IMR-90 (cell line): ENCODE measurements around the gene PHACTR3. TPM values are rescaled to one million over a fixed set of nuclear protein-coding genes. Genes with fewer than 3 reads are reported as not detected.

Experiments used
- ATAC-seq: fragments of 200-7000 bp; cut with Tn5 transposase; 2 replicates; pipeline ENCODE4 v1.9.1; 2020; ENCODE audit warnings: low read depth, mild to moderate bottlenecking, moderate library complexity
- BruUV-seq: library from RNA; stranded (reverse); fragments of 400-500 nt; replicated peaks from 2 replicates; lab custom pipeline; 2021; lab: Mats Ljungman, UMichigan
- CTCF ChIA-PET: fragments of 300-600 bp; formaldehyde crosslinking; extraction: SDS; loops from one replicate; lab custom pipeline; 2021; ENCODE audit warnings: antibody characterized with exemption; lab: Yijun Ruan, JAX
- POLR2A ChIA-PET: fragments of 300-600 bp; sonication (Branson Sonifier 250); formaldehyde crosslinking; loops from one replicate; lab custom pipeline; 2022; ENCODE audit warnings: antibody characterized with exemption; ENCODE audit not compliant: unreplicated experiment; lab: Charles Lee
- DNase-seq: peaks from one replicate; pipeline ENCODE4 v3.0.0; 2013
- H2AFZ ChIP-seq: replicated peaks from 2 replicates; pipeline ENCODE3; 2013; ENCODE audit warnings: low read length, mild to moderate bottlenecking; ENCODE audit not compliant: poor library complexity
- H2AK5ac ChIP-seq: 2 replicates; pipeline ENCODE4 v1.6.1; 2013; ENCODE audit warnings: low read depth, low read length, inconsistent platforms
- H2AK9ac ChIP-seq: replicated peaks from 2 replicates; pipeline ENCODE3; 2013; ENCODE audit warnings: mild to moderate bottlenecking, low read depth, low read length, moderate library complexity; ENCODE audit not compliant: poor library complexity
- H2BK120ac ChIP-seq: 2 replicates; pipeline ENCODE4 v1.6.1; 2013; ENCODE audit warnings: low read depth, low read length, inconsistent platforms
- H2BK15ac ChIP-seq: 3 replicates; pipeline ENCODE4 v1.6.1; 2013; ENCODE audit warnings: low read depth, low read length, inconsistent platforms
- H2BK20ac ChIP-seq: 2 replicates; pipeline ENCODE4 v1.6.1; 2013; ENCODE audit warnings: low read depth, mild to moderate bottlenecking, inconsistent platforms, low read length, moderate library complexity
- H2BK5ac ChIP-seq: 2 replicates; pipeline ENCODE4 v1.6.1; 2013; ENCODE audit warnings: mild to moderate bottlenecking, low read depth, low read length, inconsistent platforms; ENCODE audit not compliant: poor library complexity, severe bottlenecking
- H3K14ac ChIP-seq: replicated peaks from 2 replicates; pipeline ENCODE4 v1.6.1; 2013; ENCODE audit warnings: low read depth, low read length, inconsistent platforms
- H3K18ac ChIP-seq: 2 replicates; pipeline ENCODE4 v1.6.1; 2013; ENCODE audit warnings: low read depth, low read length, control low read depth
- H3K23ac ChIP-seq: 2 replicates; pipeline ENCODE4 v1.6.1; 2013; ENCODE audit warnings: low read depth, low read length, inconsistent platforms
- H3K27ac ChIP-seq: 2 replicates; pipeline ENCODE4 v1.5.1; 2013; ENCODE audit warnings: mild to moderate bottlenecking, control low read depth, low read length; ENCODE audit not compliant: insufficient read depth
- H3K27me3 ChIP-seq: 2 replicates; pipeline ENCODE4 v1.6.1; 2013; ENCODE audit warnings: low read length; ENCODE audit not compliant: control insufficient read depth, insufficient read depth
- H3K36me3 ChIP-seq: 2 replicates; pipeline ENCODE4 v1.6.1; 2013; ENCODE audit warnings: low read length, mixed read lengths; ENCODE audit not compliant: control insufficient read depth, insufficient read depth
- H3K4ac ChIP-seq: 2 replicates; pipeline ENCODE4 v1.6.1; 2013; ENCODE audit warnings: low read depth, low read length, inconsistent platforms
- H3K4me1 ChIP-seq: 2 replicates; pipeline ENCODE4 v1.6.1; 2013; ENCODE audit warnings: low read length, mixed read lengths; ENCODE audit not compliant: control insufficient read depth, insufficient read depth
- H3K4me2 ChIP-seq: 2 replicates; pipeline ENCODE4 v1.6.1; 2013; ENCODE audit warnings: low read depth, mild to moderate bottlenecking, control low read depth, low read length, moderate library complexity
- H3K4me3 ChIP-seq: 2 replicates; pipeline ENCODE4 v1.5.1; 2013; ENCODE audit warnings: low read depth, mild to moderate bottlenecking, control low read depth, low read length, moderate library complexity; ENCODE audit not compliant: insufficient read depth
- H3K56ac ChIP-seq: 2 replicates; pipeline ENCODE4 v1.6.1; 2013; ENCODE audit warnings: low read length, inconsistent platforms; ENCODE audit not compliant: insufficient read depth; ENCODE audit errors: extremely low read depth
- H3K79me1 ChIP-seq, 2 experiments: 2 replicates each; pipeline ENCODE4 v1.6.1; 2013; ENCODE audit warnings: low read length in 2 of 2, inconsistent platforms in 1 of 2, low read depth in 1 of 2
- H3K9ac ChIP-seq: 2 replicates; pipeline ENCODE4 v1.6.1; 2013; ENCODE audit warnings: low read depth, low read length, control low read depth
- H3K9me1 ChIP-seq: 2 replicates; pipeline ENCODE4 v1.6.1; 2013; ENCODE audit warnings: low read length, inconsistent platforms; ENCODE audit not compliant: insufficient read depth
- H3K9me3 ChIP-seq: 2 replicates; pipeline ENCODE4 v1.6.1; 2013; ENCODE audit warnings: low read length; ENCODE audit not compliant: control insufficient read depth, insufficient read depth
- H4K20me1 ChIP-seq: 2 replicates; pipeline ENCODE4 v1.6.1; 2013; ENCODE audit warnings: low read length, inconsistent platforms; ENCODE audit not compliant: insufficient read depth
- H4K5ac ChIP-seq: 2 replicates; pipeline ENCODE4 v1.6.1; 2013; ENCODE audit warnings: mild to moderate bottlenecking, low read depth, low read length, control low read depth
- H4K8ac ChIP-seq, 2 experiments: 2 replicates each; pipeline ENCODE4 v1.6.1; 2013; ENCODE audit warnings: low read depth in 2 of 2, low read length in 2 of 2, control low read depth in 1 of 2, inconsistent platforms in 1 of 2
- H4K91ac ChIP-seq: 2 replicates; pipeline ENCODE4 v1.6.1; 2013; ENCODE audit warnings: low read depth, low read length, inconsistent platforms; ENCODE audit not compliant: insufficient read depth
- BHLHE40 ChIP-seq: fragments of 150-350 bp; IDR thresholded peaks from 2 replicates; pipeline ENCODE4 v1.6.1; 2016; ENCODE audit warnings: mild to moderate bottlenecking, low read depth, low read length
- CEBPB ChIP-seq: IDR thresholded peaks from 2 replicates; pipeline ENCODE4 v1.6.1; 2012; ENCODE audit warnings: low read depth, low read length, improper control_type of control experiment
- CHD1 ChIP-seq: IDR thresholded peaks from 2 replicates; pipeline ENCODE4 v1.6.1; 2012; ENCODE audit warnings: low read depth, low read length, improper control_type of control experiment
- CTCF ChIP-seq: conservative IDR thresholded peaks from 2 replicates; pipeline ENCODE4 v1.5.1; 2012; ENCODE audit warnings: mild to moderate bottlenecking, low read depth, low read length, improper control_type of control experiment
- FOS ChIP-seq: fragments of 150-350 bp; IDR thresholded peaks from 2 replicates; pipeline ENCODE4 v1.6.1; 2016; ENCODE audit warnings: low read depth, low read length
- MAFK ChIP-seq: IDR thresholded peaks from 2 replicates; pipeline ENCODE4 v1.6.1; 2012; ENCODE audit warnings: low read depth, low read length, improper control_type of control experiment
- MAZ ChIP-seq: IDR thresholded peaks from 2 replicates; pipeline ENCODE4 v1.6.1; 2012; ENCODE audit warnings: low read depth, mild to moderate bottlenecking, low read length, improper control_type of control experiment, moderate library complexity, borderline replicate concordance
- MXI1 ChIP-seq: IDR thresholded peaks from 2 replicates; pipeline ENCODE4 v1.6.1; 2012; ENCODE audit warnings: low read depth, mild to moderate bottlenecking, low read length, moderate library complexity, borderline replicate concordance
- NFE2L2 ChIP-seq: fragments of 150-350 bp; IDR thresholded peaks from 2 replicates; pipeline ENCODE4 v1.6.1; 2016; ENCODE audit warnings: low read depth, mild to moderate bottlenecking, low read length
- POLR2A ChIP-seq: IDR thresholded peaks from 2 replicates; pipeline ENCODE4 v1.6.1; 2012; ENCODE audit warnings: mild to moderate bottlenecking, low read depth, low read length
- RAD21 ChIP-seq: IDR thresholded peaks from 2 replicates; pipeline ENCODE4 v1.6.1; 2012; ENCODE audit warnings: low read length, improper control_type of control experiment
- RCOR1 ChIP-seq: IDR thresholded peaks from 2 replicates; pipeline ENCODE4 v1.6.1; 2012; ENCODE audit warnings: mild to moderate bottlenecking, low read length, improper control_type of control experiment; ENCODE audit not compliant: insufficient replicate concordance
- RFX5 ChIP-seq: IDR thresholded peaks from 2 replicates; pipeline ENCODE4 v1.8.0; 2012; ENCODE audit warnings: low read depth, mild to moderate bottlenecking, low read length, moderate library complexity
- SMC3 ChIP-seq: fragments of 150-350 bp; IDR thresholded peaks from 2 replicates; pipeline ENCODE4 v1.6.1; 2016; ENCODE audit warnings: low read depth, mild to moderate bottlenecking, antibody characterized with exemption, low read length, moderate library complexity
- USF2 ChIP-seq: fragments of 150-350 bp; IDR thresholded peaks from 2 replicates; pipeline ENCODE4 v1.6.1; 2017; ENCODE audit warnings: mild to moderate bottlenecking, antibody characterized with exemption, low read length, low read depth
- whole genome bisulfite sequencing, 2 experiments: methylation state at CpG; one replicate each; pipeline versions ENCODE4 v1.1.5 to v1.1.7; 2013; ENCODE audit warnings: missing lambda C conversion rate in 2 of 2; ENCODE audit not compliant: insufficient read length in 1 of 2; ENCODE audit errors: extremely low coverage in 2 of 2; 5-methylcytosine and 5-hydroxymethylcytosine counted together
- dilution Hi-C: fragments of 300-500 bp; cut with HindIII; formaldehyde crosslinking; loops from one replicate; pipeline ENCODE4 v1.14.3; 2018; ENCODE audit warnings: low sequenced_read_pairs; ENCODE audit not compliant: unreplicated experiment
- in situ Hi-C: fragments of 300-500 bp; cut with MboI; formaldehyde crosslinking; loops from 3 replicates; pipeline ENCODE4 v1.14.3; 2019; ENCODE audit warnings: low sequenced_read_pairs, inconsistent platforms, mixed read lengths
- intact Hi-C: fragments of 100-400 bp; cut with micrococcal nuclease; formaldehyde crosslinking; loops from 2 replicates; pipeline ENCODE4 v1.10.0; 2022
- polyA plus RNA-seq, 3 experiments: library from polyadenylated mRNA; depleted of rRNA; stranded (reverse); fragments of >200 nt; gene quantifications; 2 replicates each; pipeline ENCODE4 v1.2.3, GENCODE V29; 2012; ENCODE audit warnings: low replicate concordance in 1 of 3
- total RNA-seq: library from RNA; depleted of rRNA; stranded (reverse); fragments of >200 nt; gene quantifications from 2 replicates; pipeline ENCODE4 v1.2.3, GENCODE V29; 2012
- TF ChIP-seq, protein P1 (sequence below): fragments of 150-350 bp; IDR thresholded peaks from 2 replicates; pipeline ENCODE4 v1.6.1; 2016; ENCODE audit warnings: low read depth, mild to moderate bottlenecking, low read length, moderate library complexity, borderline replicate concordance

Gene PHACTR3
- total and polyA plus RNA-seq, 2 of the 4 experiments (the other 2 are of a cell fraction) = not detected

DNA sequence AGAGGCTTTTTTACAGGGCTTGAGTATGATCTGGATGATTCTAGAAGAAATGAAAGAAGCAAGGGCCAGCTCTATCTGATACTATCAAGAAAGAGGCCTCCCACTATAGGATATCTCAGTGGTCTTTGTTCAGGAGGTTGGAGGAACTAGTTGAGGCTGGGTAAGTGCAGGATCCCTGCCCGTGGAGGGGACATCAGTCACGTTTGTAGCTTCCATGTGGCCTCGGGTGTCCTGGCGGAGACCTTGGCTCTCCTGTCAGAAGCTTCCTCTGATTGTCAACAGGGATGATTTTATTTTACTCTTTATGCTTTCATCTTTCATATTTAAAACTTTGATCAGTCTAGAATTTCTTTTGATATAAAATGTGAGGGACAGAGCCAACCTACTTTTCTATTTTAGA, 86.6 kb downstream of the PHACTR3 start:
- Histone ChIP-seq H4K5ac (no peak overlapping the region), H2BK5ac (no peak overlapping the region), H3K4me2 (no peak overlapping the region), H2BK15ac (no peak overlapping the region), H3K4me1 (no peaks in the 10 kb centered on the region), H2BK120ac (no peak overlapping the region), H4K91ac (no peak overlapping the region), H3K4ac (no peak overlapping the region), H3K36me3 (no peaks in the 10 kb centered on the region), H3K79me1 (no peaks in the 10 kb centered on the region), H4K20me1 (no peaks in the 10 kb centered on the region), H3K56ac (no peak overlapping the region), H3K4me3 (no peak overlapping the region), H3K23ac (no peak overlapping the region), H2AFZ (no peak overlapping the region), H2BK20ac (no peak overlapping the region), H3K27me3 (no peaks in the 10 kb centered on the region), H3K18ac (no peak overlapping the region), H2AK5ac (no peak overlapping the region), H3K14ac (no peak overlapping the region), H4K8ac (no peak overlapping the region), H2AK9ac (no peak overlapping the region), H3K9ac (no peak overlapping the region), H3K27ac (no peak overlapping the region), H3K9me1 (no peaks in the 10 kb centered on the region), H3K9me3 (peaks cover 20% of the 10 kb centered on the region)
- intact Hi-C loops = no loop called here
- CTCF ChIA-PET = no interaction called here
- in situ Hi-C loops = no loop called here
- POLR2A ChIA-PET = no interaction called here
- no TSS peak for BruUV-seq
- dilution Hi-C loops = no loop called here
- DNase-seq (no peak), ATAC-seq (no peak)
- TF ChIP-seq USF2 (no peak), FOS (no peak), RCOR1 (no peak), MXI1 (no peak), NFE2L2 (no peak), CHD1 (no peak), MAZ (no peak), RAD21 (no peak), RFX5 (no peak), MAFK (no peak), CEBPB (no peak), BHLHE40 (no peak), CTCF (no peak), SMC3 (no peak), POLR2A (no peak)
- TF ChIP-seq, protein P1, sequence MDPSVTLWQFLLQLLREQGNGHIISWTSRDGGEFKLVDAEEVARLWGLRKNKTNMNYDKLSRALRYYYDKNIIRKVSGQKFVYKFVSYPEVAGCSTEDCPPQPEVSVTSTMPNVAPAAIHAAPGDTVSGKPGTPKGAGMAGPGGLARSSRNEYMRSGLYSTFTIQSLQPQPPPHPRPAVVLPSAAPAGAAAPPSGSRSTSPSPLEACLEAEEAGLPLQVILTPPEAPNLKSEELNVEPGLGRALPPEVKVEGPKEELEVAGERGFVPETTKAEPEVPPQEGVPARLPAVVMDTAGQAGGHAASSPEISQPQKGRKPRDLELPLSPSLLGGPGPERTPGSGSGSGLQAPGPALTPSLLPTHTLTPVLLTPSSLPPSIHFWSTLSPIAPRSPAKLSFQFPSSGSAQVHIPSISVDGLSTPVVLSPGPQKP = no peak
- no CpG with 5 or more reads among the region's 4 CpGs for WGBS, 2 experiments
